Gastroesophageal sphincter (tissue), 4 donors: ENCODE measurements around the gene LASP1. TPM values are rescaled to one million over a fixed set of nuclear protein-coding genes. Genes with fewer than 3 reads are reported as not detected.

Source experiments
- ATAC-seq: fragments of 150-250 bp; one replicate; pipeline ENCODE4 v1.9.1; 2016; ENCODE audit warnings: mild to moderate bottlenecking, moderate library complexity
- H3K27ac ChIP-seq, 4 donors: fragments of 200-600 bp; sonication (generic) in 3 of 4; 1 replicate in 3 of 4; 2 replicates in 1 of 4; pipeline ENCODE4 v1.5.1; 2016 to 2019
- H3K27me3 ChIP-seq: fragments of 200-600 bp; sonication (generic); one replicate; pipeline ENCODE4 v1.5.1; 2019
- H3K36me3 ChIP-seq, 2 donors: fragments of 200-600 bp; sonication (generic); one replicate each; pipeline ENCODE4 v1.5.1; 2019; ENCODE audit warnings: control low read depth in 1 of 2
- H3K4me1 ChIP-seq, 3 donors: fragments of 200-600 bp; sonication (generic); 1 replicate in 2 of 3; 2 replicates in 1 of 3; pipeline ENCODE4 v1.5.1; 2016 to 2019; ENCODE audit warnings: control low read depth in 2 of 3
- H3K4me3 ChIP-seq, 2 donors: fragments of 200-600 bp; sonication (generic); one replicate each; pipeline ENCODE4 v1.5.1; 2019; ENCODE audit warnings: mild to moderate bottlenecking in 1 of 2, moderate library complexity in 1 of 2
- H3K9me3 ChIP-seq, 3 donors: fragments of 200-600 bp; sonication (generic); one replicate each; pipeline ENCODE4 v1.5.1; 2017 to 2019; ENCODE audit warnings: control low read depth in 2 of 3
- CTCF ChIP-seq, 4 experiments: fragments of 200-600 bp in 2 of 4; fragments of 450-650 bp in 2 of 4; sonication (generic) in 1 of 4; IDR thresholded peaks; one replicate each; pipeline ENCODE4 v1.5.1; 2017 to 2019; ENCODE audit warnings: antibody characterized with exemption in 4 of 4, mild to moderate bottlenecking in 2 of 4, moderate library complexity in 2 of 4
- EP300 ChIP-seq: sonication (generic); formaldehyde crosslinking; IDR thresholded peaks from one replicate; pipeline ENCODE4 v1.6.1; 2017; ENCODE audit warnings: antibody characterized with exemption, mild to moderate bottlenecking
- POLR2A ChIP-seq, 2 donors: fragments of 450-650 bp; IDR thresholded peaks; one replicate each; pipeline ENCODE4 v1.6.1; 2017; ENCODE audit warnings: antibody characterized with exemption in 2 of 2, mild to moderate bottlenecking in 2 of 2, moderate library complexity in 1 of 2
- POLR2AphosphoS5 ChIP-seq: sonication (generic); formaldehyde crosslinking; IDR thresholded peaks from one replicate; pipeline ENCODE4 v1.6.1; 2017; ENCODE audit warnings: antibody characterized with exemption
- WGBS, 2 donors: methylation state at CpG; one replicate each; pipeline ENCODE4 v1.1.5; 2018; ENCODE audit warnings: low coverage in 1 of 2; 5-methylcytosine and 5-hydroxymethylcytosine counted together
- total RNA-seq, 4 donors: library from RNA; depleted of rRNA; stranded (reverse); fragments of >200 nt; gene quantifications; one replicate each; pipeline ENCODE4 v1.1.0, GENCODE V29; 2016

The LASP1 gene
- total RNA-seq, 4 donors from 2014 or later, result 33.5 to 88.9 (median 73.6) TPM

- peaks cover 0 to 84% (median 25%) of the 10 kb centered on the region in 3 donors for H3K4me1 ChIP-seq
- 83% methylated on average over 1 of the region's 8 CpGs; no CpG with 5 or more reads in 1 of the 2 donors for WGBS, 2 donors
- H3K27me3 ChIP-seq, result no peaks in the 10 kb centered on the region
- H3K27ac ChIP-seq, result peak overlapping the region in 1 of 4 donors; percentile 3
- no peak overlapping the region for H3K4me3 ChIP-seq
- H3K36me3 ChIP-seq, result peaks cover 0 to 71% of the 10 kb centered on the region in 2 donors
- no peak for ATAC-seq
- H3K9me3 ChIP-seq, result no peaks in the 10 kb centered on the region
- TF ChIP-seq POLR2A (IDR thresholded peaks at IDR 0.05) (no peak), POLR2AphosphoS5 (no peak), EP300 (no peak), CTCF (IDR thresholded peaks at IDR 0.05) (no peak)
Measured at GRCh38 chr17:38891441-38891840, 21.6 kb downstream of the LASP1 start.

- H3K4me3 ChIP-seq, result no peak overlapping the region
- TF ChIP-seq POLR2A (IDR thresholded peaks at IDR 0.05) (no peak), EP300 (no peak), POLR2AphosphoS5 (no peak), CTCF (IDR thresholded peaks at IDR 0.05) (no peak)
- H3K36me3 ChIP-seq, result peaks cover 0 to 67% of the 10 kb centered on the region in 2 donors
- WGBS, 2 donors, result 90% methylated on average over 2 of the region's 4 CpGs; no CpG with 5 or more reads in 1 of the 2 donors
- no peaks in the 10 kb centered on the region for H3K9me3 ChIP-seq
- H3K27ac ChIP-seq, result peak overlapping the region in 1 of 4 donors; percentile 26
- H3K4me1 ChIP-seq, result peaks cover 1 to 84% (median 26%) of the 10 kb centered on the region in 3 donors
- H3K27me3 ChIP-seq, result no peaks in the 10 kb centered on the region
- ATAC-seq, result no peak
Measured at GRCh38 chr17:38892083-38892482, 22.2 kb downstream of the LASP1 start.

GRCh38 chr17:38892620-38893019 lies 22.8 kb downstream of the LASP1 start:
- ATAC-seq, result no peak
- peak overlapping the region in 2 of 4 donors; percentile 26 to 71 for H3K27ac ChIP-seq
- H3K27me3 ChIP-seq, result no peaks in the 10 kb centered on the region
- no peak for TF ChIP-seq POLR2AphosphoS5
- no peak for TF ChIP-seq CTCF (IDR thresholded peaks at IDR 0.05)
- no peak for TF ChIP-seq EP300
- TF ChIP-seq POLR2A (IDR thresholded peaks at IDR 0.05), result no peak
- peaks cover 4 to 84% (median 30%) of the 10 kb centered on the region in 3 donors for H3K4me1 ChIP-seq
- no peak overlapping the region for H3K4me3 ChIP-seq
- H3K36me3 ChIP-seq, result peaks cover 0 to 62% of the 10 kb centered on the region in 2 donors
- WGBS, 2 donors, result 100% methylated on average over 2 of the region's 13 CpGs; no CpG with 5 or more reads in 1 of the 2 donors
- H3K9me3 ChIP-seq, result no peaks in the 10 kb centered on the region

GRCh38 chr17:38893113-38893512 lies 23.3 kb downstream of the LASP1 start:
- Histone ChIP-seq H3K4me1 (peaks cover 4 to 85% (median 34%) of the 10 kb centered on the region in 3 donors), H3K9me3 (no peaks in the 10 kb centered on the region), H3K36me3 (peaks cover 0 to 59% of the 10 kb centered on the region in 2 donors), H3K27ac (peak overlapping the region in 3 of 4 donors; percentile 71 to 74 (median 74)), H3K4me3 (no peak overlapping the region), H3K27me3 (no peaks in the 10 kb centered on the region)
- TF ChIP-seq POLR2AphosphoS5 (no peak), CTCF (IDR thresholded peaks at IDR 0.05) (no peak), POLR2A (IDR thresholded peaks at IDR 0.05) (no peak), EP300 (no peak)
- no CpG with 5 or more reads among the region's 5 CpGs for WGBS, 2 donors
- no peak for ATAC-seq

- ATAC-seq, result peak; percentile 34
- Histone ChIP-seq H3K27ac (peak overlapping the region in 3 of 4 donors; percentile 71 to 74 (median 74)), H3K36me3 (peaks cover 0 to 63% of the 10 kb centered on the region in 2 donors), H3K9me3 (no peaks in the 10 kb centered on the region), H3K27me3 (no peaks in the 10 kb centered on the region), H3K4me1 (peaks cover 4 to 87% (median 37%) of the 10 kb centered on the region in 3 donors), H3K4me3 (no peak overlapping the region)
- WGBS, 2 donors, result 45% methylated on average over 2 of the region's 6 CpGs; no CpG with 5 or more reads in 1 of the 2 donors
- TF ChIP-seq EP300 (no peak), POLR2A (IDR thresholded peaks at IDR 0.05) (no peak), POLR2AphosphoS5 (no peak), CTCF (IDR thresholded peaks at IDR 0.05) (no peak)
Measured at GRCh38 chr17:38893607-38894006, 23.7 kb downstream of the LASP1 start.
